ENCODE data around the gene G6PC1.
"Not testable (repeated sequence)": the region's sequence is repeated elsewhere in the genome, so short reads cannot be mapped to it uniquely, and the experiment has no call there.

Gene G6PC1

GRCh38 chr17:42873932-42874695 is 26.5 kb upstream of the G6PC1 start:
- DNase-seq, result not testable (repeated sequence)

GRCh38 chr17:42877037-42877436 is 23.6 kb upstream of the G6PC1 start:
- DNase-seq, result no peak

- DNase-seq, result no peak
These were observed 22.3 kb upstream of the G6PC1 start for GRCh38 chr17:42878123-42878880.

DNA sequence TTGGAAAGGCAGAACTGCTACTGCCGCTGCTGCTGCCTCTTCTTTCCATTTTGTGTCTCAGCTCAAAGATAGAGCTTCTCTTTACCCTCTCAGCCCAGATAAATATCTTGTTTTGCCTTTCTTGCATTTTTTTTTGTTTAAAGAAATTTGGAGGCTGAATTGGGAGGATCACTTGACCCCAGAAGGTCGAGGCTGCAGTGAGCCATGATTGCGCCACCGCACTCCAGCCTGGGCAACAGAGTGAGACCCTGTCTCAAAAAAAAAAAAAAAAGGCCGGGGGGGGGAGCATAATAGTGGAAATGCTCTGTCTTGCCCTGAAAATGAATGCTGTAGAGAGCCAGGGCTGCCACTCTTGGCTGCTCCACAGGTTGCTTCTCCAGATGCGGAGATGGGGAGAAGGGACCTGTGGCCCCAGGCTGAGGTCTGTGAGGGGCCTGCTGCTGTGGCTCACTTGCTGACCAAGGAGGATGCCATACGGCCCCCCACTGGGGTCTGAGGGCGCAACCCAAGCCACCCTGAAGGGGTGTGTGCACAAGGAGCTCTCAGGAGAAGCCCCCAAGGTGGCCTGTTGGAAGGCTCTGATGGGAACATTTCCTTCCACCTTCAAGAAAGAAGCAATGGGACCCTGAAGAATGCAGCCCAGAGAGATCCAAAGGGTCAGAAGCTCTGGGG is 21.5 kb upstream of the G6PC1 start:
- DNase-seq, result no peak

DNA sequence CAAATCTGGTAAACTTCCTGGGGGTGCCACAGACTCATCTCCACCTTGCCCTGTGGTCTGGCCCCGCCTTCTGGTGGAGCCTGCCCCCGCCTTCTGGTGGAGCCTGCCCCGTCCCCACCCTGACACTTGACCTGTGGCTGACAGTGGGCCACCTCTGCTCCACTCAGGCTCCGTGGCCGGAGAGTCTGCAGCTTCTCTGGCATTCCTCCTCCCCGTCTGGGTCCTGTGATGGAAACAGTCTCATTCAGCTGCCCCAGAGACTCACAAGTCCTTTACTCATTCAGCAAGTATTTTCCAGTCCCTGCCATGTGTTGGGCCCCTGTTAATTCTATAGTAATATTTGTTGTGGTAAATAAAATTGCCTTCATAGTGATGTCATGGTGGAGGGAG is 21.0 kb upstream of the G6PC1 start:
- no peak for DNase-seq

GRCh38 chr17:42880776-42881310 is 19.8 kb upstream of the G6PC1 start:
- DNase-seq, result no peak

DNA sequence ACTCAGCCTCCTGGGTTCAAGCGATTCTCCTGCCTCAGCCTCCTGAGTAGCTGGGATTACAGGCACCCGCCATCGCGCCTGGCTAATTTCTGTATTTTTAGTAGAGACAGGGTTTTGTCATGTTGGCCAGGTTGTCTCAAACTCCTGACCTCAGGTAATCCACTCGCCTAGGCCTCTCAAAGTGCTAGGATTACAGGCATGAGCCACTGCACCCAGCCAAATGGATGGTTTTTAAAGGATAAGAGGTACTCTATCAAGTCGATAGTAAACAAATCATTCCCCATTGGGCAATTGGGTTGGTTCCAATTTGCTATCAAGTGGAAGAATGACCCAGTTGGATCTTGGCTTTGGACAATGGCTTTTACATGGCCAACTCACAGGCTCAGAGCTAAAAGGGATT is 18.9 kb upstream of the G6PC1 start:
- not testable (repeated sequence) for DNase-seq

DNA sequence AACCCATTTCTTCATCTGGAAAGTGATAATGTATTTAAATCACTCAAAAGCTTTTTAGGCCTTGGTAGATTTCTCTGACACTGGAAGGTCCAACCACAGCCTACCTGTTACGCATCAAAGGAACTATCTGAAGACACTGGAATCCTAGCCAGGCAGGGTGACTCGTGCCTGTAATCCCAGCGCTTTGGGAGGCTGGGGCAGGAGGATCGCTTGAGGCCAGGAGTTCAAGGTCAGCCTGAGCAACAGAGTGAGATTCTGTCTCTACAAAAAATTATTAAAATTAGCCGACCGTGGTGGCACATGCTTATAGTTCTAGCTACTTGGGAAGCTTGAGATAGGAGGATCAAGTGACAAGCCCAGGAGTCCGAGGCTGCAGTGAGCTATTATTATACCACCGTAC is 18.4 kb upstream of the G6PC1 start:
- DNase-seq, result no peak

GRCh38 chr17:42883802-42884558 is 16.6 kb upstream of the G6PC1 start:
- no peak for DNase-seq

DNA sequence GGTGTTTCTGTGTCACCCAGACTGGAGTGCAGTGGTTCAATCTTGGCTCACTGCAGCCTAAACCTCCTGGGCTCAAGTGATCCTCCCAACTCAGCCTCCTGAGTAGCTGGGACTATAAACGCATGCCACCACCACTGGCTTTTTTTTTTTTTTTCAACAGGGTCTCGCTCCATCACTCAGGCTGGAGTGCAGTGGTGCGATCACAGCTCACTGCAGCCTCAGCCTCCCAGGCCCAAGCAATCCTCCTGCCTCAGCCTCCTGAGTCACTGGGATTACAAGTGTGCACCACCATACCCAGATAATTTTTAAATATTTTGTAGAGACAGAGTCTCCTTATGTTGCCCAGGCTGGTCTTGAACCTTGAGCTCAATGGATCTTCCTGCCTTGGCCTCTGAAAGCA is 14.8 kb upstream of the G6PC1 start:
- not testable (repeated sequence) for DNase-seq

DNA sequence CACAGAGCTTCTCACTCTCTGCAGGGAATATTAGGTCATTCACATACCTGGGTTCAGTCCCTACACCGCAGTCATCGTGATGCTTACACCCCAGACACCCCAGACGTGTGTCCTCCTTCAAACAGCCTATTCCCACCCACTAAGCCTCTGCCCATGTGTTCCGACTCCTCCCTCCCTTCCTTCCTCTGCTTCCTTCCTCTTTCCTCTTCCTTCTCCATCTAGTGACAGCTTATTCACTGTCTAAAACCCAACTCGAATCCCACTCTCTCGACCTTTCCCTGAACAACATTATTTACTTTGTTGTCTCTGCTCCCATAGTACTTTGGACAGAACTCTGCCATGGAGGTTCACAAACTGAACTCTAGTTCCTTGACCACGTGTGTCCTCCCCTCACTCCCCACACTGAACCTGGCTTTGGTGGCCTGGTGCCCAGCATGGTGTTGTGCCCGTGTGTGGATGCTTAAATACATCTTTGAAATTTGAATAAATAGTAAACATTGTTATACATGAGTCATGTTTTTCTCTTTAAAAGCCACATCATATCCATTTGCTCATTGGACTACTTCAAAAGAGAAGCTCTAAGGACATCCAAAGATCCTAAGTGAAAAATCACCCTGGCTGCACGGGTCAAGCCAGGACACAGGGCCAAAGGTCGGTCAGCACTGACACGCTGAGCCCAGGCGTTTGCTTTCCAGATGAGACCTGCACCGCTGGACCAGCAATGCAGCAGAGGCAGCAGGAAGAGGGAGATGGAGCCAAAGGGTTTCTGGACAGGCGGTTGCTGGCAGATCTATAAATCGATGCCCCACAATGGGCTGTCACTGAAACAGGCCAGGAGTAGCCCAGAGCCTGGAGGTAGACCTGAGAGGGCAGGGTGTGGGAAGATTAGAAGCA is 14.1 kb upstream of the G6PC1 start:
- no peak for DNase-seq

- DNase-seq, result no peak
These were observed 10.8 kb upstream of the G6PC1 start for GRCh38 chr17:42889809-42890208.

DNA sequence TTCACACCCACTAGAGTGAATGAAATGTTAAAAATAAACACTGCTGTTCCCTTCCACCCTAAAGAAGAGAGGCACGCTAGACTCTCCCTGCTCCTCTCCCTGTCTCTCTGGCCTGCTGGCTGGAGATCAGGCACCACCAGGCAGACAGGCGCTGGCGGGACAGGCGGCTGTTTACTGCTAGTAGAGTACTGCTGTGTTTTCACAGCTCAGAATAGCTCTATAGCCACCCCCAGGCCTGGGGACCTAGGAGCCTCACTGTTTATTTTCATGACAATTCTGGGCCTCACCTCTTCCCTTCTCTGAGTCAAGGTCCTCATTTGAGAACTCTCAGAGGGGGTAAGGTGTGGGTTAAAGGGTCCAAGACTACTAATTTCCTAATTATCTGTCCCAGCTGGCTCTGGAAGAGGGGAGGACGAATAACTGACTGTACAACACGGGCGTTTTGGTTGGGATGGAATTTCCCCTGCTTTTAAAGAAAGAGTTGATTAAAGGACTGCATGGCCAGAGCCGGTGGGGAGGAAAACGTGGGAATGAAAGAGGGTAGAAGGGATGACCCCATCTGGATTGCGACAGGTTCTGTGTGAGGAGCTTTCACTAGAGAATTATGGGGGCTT is 9.0 kb upstream of the G6PC1 start:
- no peak for DNase-seq

- no peak for DNase-seq
These were observed 7.2 kb upstream of the G6PC1 start for GRCh38 chr17:42893359-42893758.

DNA sequence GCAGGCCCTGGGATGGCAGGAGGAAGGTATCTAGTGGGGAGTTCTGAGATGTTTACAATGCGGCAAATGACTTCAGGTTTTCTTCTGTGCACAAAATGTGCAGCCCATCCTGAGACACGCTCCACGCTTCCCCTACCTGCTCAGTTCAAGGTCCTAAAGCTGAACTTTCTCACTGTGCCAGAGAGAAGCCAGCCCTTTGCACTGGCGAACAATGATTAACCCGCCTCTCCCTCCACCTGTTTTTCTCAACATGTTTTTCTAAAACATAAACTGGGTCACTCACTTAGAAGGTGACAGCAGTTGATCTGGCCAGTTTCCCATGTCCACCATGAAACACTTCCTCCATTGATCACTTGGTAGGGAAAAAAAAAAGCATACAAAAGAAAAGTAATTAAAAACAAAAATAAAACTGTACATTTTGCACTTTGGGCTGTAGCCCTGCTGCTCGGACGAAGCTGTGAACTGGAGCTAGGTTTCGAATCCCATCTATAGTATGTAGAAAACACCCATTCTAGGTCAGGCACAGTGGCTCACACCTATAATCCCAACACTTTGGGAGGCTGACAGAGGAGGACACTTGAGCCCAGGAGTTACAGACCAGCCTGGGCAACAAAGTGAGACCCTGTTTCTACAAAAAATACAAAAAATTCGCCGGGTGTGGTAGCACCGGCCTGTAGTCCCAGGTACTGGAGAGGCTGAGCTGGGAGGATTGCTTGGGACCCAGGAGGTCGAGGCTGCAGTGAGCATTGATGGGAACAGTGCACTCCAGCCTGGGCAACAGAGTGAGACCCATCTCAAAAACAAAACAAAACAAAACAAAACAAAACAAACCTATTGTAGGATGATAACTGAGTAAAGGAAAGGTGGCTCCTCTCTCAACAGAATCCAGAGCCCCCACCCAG is 6.1 kb upstream of the G6PC1 start:
- DNase-seq, result no peak

- DNase-seq, result no peak
These were observed 5.4 kb upstream of the G6PC1 start for GRCh38 chr17:42895185-42895555.

DNA sequence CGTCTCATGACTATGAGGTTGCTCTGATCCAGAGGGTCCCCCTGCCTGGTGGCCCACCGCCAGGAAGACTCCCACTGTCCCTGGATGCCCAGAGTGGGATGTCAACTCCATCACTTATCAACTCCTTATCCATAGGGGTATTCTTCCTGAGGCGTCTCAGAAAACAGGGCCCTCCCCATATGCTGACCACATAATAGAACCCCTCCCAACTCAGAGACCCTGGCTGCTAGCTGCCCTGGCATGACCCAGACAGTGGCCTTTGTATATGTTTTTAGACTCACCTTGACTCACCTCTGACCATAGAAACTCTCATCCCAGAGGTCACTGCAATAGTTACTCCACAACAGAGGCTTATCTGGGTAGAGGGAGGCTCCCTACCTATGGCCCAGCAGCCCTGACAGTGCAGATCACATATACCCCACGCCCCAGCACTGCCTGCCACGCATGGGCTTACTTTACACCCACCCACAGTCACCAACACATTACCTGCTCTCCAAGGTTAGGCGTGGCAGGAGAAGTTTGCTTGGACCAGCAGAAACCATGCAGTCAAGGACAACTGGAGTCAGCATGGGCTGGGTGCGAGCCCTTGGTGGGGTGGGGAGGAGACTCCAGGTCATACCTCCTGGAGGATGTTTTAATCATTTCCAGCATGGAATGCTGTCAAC is 2.3 kb upstream of the G6PC1 start:
- DNase-seq, result no peak

DNA sequence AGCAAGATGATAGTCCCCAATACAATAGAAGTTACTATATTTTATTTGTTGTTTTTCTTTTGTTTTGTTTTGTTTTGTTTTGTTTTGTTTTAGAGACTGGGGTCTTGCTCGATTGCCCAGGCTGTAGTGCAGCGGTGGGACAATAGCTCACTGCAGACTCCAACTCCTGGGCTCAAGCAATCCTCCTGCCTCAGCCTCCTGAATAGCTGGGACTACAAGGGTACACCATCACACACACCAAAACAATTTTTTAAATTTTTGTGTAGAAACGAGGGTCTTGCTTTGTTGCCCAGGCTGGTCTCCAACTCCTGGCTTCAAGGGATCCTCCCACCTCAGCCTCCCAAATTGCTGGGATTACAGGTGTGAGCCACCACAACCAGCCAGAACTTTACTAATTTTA is 618 bp upstream of the G6PC1 start:
- DNase-seq, result not testable (repeated sequence)

DNA sequence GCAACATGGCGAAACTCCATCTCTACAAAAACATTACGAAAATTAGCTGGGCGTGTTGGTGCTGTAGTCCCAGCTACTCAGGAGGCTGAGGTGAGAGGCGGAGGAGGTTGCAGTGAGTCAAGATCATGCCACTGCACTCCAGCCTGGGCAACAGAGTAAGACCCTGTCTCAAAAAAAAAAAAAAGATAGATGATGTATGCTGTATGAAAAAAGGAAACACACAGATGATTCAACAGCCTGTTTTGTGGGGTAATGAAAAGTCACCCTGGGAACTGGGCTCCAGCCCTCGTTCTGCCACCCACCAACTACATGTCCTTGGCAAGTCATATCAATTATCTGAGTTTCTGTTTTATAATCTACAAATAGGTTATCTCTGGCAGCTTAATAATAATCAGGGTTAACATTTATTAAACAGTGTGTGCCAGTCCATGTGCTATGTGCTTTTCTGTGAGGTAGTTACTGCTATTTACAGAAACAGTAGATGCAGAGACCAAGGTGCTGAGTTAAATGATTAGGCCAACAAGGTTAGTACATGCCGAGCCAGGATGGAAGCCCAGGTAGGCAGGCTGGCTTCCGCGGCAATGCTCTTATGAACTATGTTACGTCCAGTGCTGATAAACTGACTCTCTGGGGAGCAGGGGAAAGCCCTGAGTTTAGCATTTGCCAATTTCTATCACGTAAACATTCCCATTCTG is 1.1 kb downstream of the G6PC1 start:
- DNase-seq, result no peak

Data from activated gamma-delta T cell (primary cell).